DOHH2 (cell line): Measurements from ENCODE around the gene POU2F1.

Source experiments
- CTCF ChIP-seq: fragments of 200-600 bp; sonication (generic); IDR thresholded peaks from one replicate; pipeline ENCODE4 v1.5.1; 2014; ENCODE audit warnings: antibody characterized with exemption, mild to moderate bottlenecking, low read depth, low read length; ENCODE audit not compliant: poor library complexity, severe bottlenecking
- EZH2phosphoT487 ChIP-seq: fragments of 200-600 bp; sonication (generic); IDR thresholded peaks from 2 replicates; pipeline ENCODE4 v1.6.1; 2017; ENCODE audit warnings: borderline replicate concordance, mild to moderate bottlenecking, antibody characterized with exemption, low read length, moderate library complexity, mixed read lengths

GRCh38 chr1:167344112-167344511, 123.4 kb downstream of the POU2F1 start:
- TF ChIP-seq CTCF, result no peak
- TF ChIP-seq EZH2phosphoT487, result no peak
